ENCODE measurements around the gene G6PC1. TPM values are rescaled to one million over a fixed set of nuclear protein-coding genes. Genes with fewer than 3 reads are reported as not detected.
"Not testable (repeated sequence)": the region's sequence is repeated elsewhere in the genome, so short reads cannot be mapped to it uniquely, and the experiment has no call there.

G6PC1 gene
- polyA plus RNA-seq (ENCODE audit: insufficient read length), result 5.6 TPM
- long read RNA-seq, donor 1, partial matches to known transcripts, result 0 of 1 reads
- long read RNA-seq, donor 1, other reads (novel, unspliced or antisense), result 0 of 1 reads
- long read RNA-seq, donor 2, partial matches to known transcripts, result 0 of 1 reads
- long read RNA-seq, donor 2, other reads (novel, unspliced or antisense), result 0 of 1 reads
- long read RNA-seq, donor 3, result 0 reads
- long read RNA-seq, donor 4, result 0 reads
- long read RNA-seq, donor 5, partial matches to known transcripts, result 0 of 2 reads
- long read RNA-seq, donor 5, other reads (novel, unspliced or antisense), result 0 of 2 reads
- long read RNA-seq, donor 6, partial matches to known transcripts, result 0 of 1 reads
- long read RNA-seq, donor 6, other reads (novel, unspliced or antisense), result 0 of 1 reads
- long read RNA-seq, donor 7, result 0 reads
- long read RNA-seq, donor 8, partial matches to known transcripts, result 0 of 1 reads
- long read RNA-seq, donor 8, other reads (novel, unspliced or antisense), result 0 of 1 reads

GRCh38 chr17:42900460-42901331 lies at the start of gene G6PC1:
TSS of gene G6PC1 (plus strand) at chr17:42900799. CDS start at chr17:42900877, 78 bp downstream.
- no peak for DNase-seq

GRCh38 chr17:42850954-42851353 lies 49.6 kb upstream of the G6PC1 start, which contains the start of gene AOC3:
TSS of gene AOC3 (plus strand) at chr17:42851199. CDS start at chr17:42851344, 145 bp downstream.
- DNase-seq, result no peak

- not testable (repeated sequence) for DNase-seq
Measured at GRCh38 chr17:42851371-42852240, 49.0 kb upstream of the G6PC1 start.

GRCh38 chr17:42852351-42852750 lies 48.2 kb upstream of the G6PC1 start:
- no peak for DNase-seq

- DNase-seq, result no peak
Measured at GRCh38 chr17:42853004-42853403, 47.6 kb upstream of the G6PC1 start.

- no peak for DNase-seq
Measured at GRCh38 chr17:42853597-42853967, 47.0 kb upstream of the G6PC1 start.

GRCh38 chr17:42853968-42854790 lies 46.4 kb upstream of the G6PC1 start:
- no peak for DNase-seq

- no peak for DNase-seq
Measured at GRCh38 chr17:42855048-42855596, 45.5 kb upstream of the G6PC1 start.

GRCh38 chr17:42856093-42856492 lies 44.5 kb upstream of the G6PC1 start:
- DNase-seq, result not testable (repeated sequence)

- DNase-seq, result not testable (repeated sequence)
Measured at GRCh38 chr17:42856516-42856915, 44.1 kb upstream of the G6PC1 start.

GRCh38 chr17:42857389-42857788 lies 43.2 kb upstream of the G6PC1 start:
- DNase-seq, result no peak

GRCh38 chr17:42865638-42866094 lies 34.9 kb upstream of the G6PC1 start:
- DNase-seq, result no peak

- no peak for DNase-seq
Measured at GRCh38 chr17:42866216-42866615, 34.4 kb upstream of the G6PC1 start.

GRCh38 chr17:42866631-42867575 lies 33.7 kb upstream of the G6PC1 start:
- no peak for DNase-seq

- not testable (repeated sequence) for DNase-seq
Measured at GRCh38 chr17:42867694-42868261, 32.8 kb upstream of the G6PC1 start.

- DNase-seq, result no peak
Measured at GRCh38 chr17:42868338-42868737, 32.3 kb upstream of the G6PC1 start.

GRCh38 chr17:42871647-42872046 lies 29.0 kb upstream of the G6PC1 start:
- DNase-seq, result no peak

GRCh38 chr17:42872251-42872965 lies 28.2 kb upstream of the G6PC1 start:
- no peak for DNase-seq
